Activated CD8-positive, alpha-beta T cell treated with anti-CD3 and anti-CD28 coated beads for 36 hours (primary cell): ENCODE data around the gene B4GALNT1. TPM values are rescaled to one million over a fixed set of nuclear protein-coding genes. Genes with fewer than 3 reads are reported as not detected.

Experiments
- ATAC-seq: fragments of 200-7000 bp; cut with Tn5 transposase; one replicate; pipeline ENCODE4 v1.10.0; 2021; ENCODE audit warnings: mild to moderate bottlenecking, moderate library complexity
- CTCF ChIA-PET: fragments of 350-600 bp; sonication (Branson Sonifier 250); formaldehyde crosslinking; loops from one replicate; lab custom pipeline; 2021; ENCODE audit warnings: antibody characterized with exemption; lab: Charles Lee
- POLR2A ChIA-PET: fragments of 350-600 bp; sonication (Branson Sonifier 250); formaldehyde crosslinking; loops from one replicate; lab custom pipeline; 2021; ENCODE audit warnings: antibody characterized with exemption; lab: Charles Lee
- DNase-seq: peaks from one replicate; pipeline ENCODE4 v3.0.0-alpha.2; 2020
- H3K27ac Mint-ChIP-seq: one replicate; pipeline ENCODE4 v1.8.0; 2021; ENCODE audit warnings: mild to moderate bottlenecking, mixed read lengths
- H3K27me3 Mint-ChIP-seq: one replicate; pipeline ENCODE4 v1.8.0; 2021; ENCODE audit warnings: mixed read lengths
- H3K36me3 Mint-ChIP-seq: one replicate; pipeline ENCODE4 v1.8.0; 2021; ENCODE audit warnings: low read depth, mixed read lengths
- H3K4me1 Mint-ChIP-seq: one replicate; pipeline ENCODE4 v1.8.0; 2021; ENCODE audit warnings: low read depth, mixed read lengths
- H3K4me3 Mint-ChIP-seq: one replicate; pipeline ENCODE4 v1.8.0; 2021; ENCODE audit warnings: mild to moderate bottlenecking, moderate library complexity, mixed read lengths
- H3K9me3 Mint-ChIP-seq: one replicate; pipeline ENCODE4 v1.8.0; 2021; ENCODE audit warnings: mixed read lengths
- CTCF ChIP-seq: fragments of 200-600 bp; IDR thresholded peaks from one replicate; pipeline ENCODE4 v1.8.0; 2022; ENCODE audit warnings: antibody characterized with exemption, mild to moderate bottlenecking
- intact Hi-C: fragments of 100-400 bp; cut with micrococcal nuclease; formaldehyde crosslinking; loops from one replicate; pipeline ENCODE4 v1.10.0; 2022
- total RNA-seq, 2 experiments: library from RNA; stranded (reverse); gene quantifications; one replicate each; pipeline ENCODE4 v1.2.3, GENCODE V29; 2021

The B4GALNT1 gene
- total RNA-seq, 2 experiments from 2014 or later, result 0.61 to 1.4 TPM

GRCh38 chr12:57624441-57625220 lies 8.4 kb downstream of the B4GALNT1 start:
- Mint-ChIP-seq H3K27me3 (peaks cover 90% of the 10 kb centered on the region), H3K9me3 (no peaks in the 10 kb centered on the region), H3K36me3 (no peaks in the 10 kb centered on the region), H3K27ac (no peak overlapping the region), H3K4me1 (peaks cover 27% of the 10 kb centered on the region), H3K4me3 (no peak overlapping the region)
- TF ChIP-seq CTCF, result no peak
- CTCF ChIA-PET, result interaction anchor here (7.3 kb wide), 1 partner anchor 42 kb away, joined by 124 read pairs; no protein-coding TSS in a partner anchor
- no peak for ATAC-seq
- intact Hi-C loops, result loop anchor here (5.0 kb wide), 1 partner anchor 68 kb away; the partner anchor contains the start of gene OS9
- POLR2A ChIA-PET, result interaction anchor here (1.0 kb wide), 2 partner anchors 9 to 41 kb away, joined by 3 to 4 read pairs; no protein-coding TSS in a partner anchor
- no peak for DNase-seq

GRCh38 chr12:57623811-57624390 lies 9.1 kb downstream of the B4GALNT1 start:
- no peaks in the 10 kb centered on the region for H3K9me3 Mint-ChIP-seq
- intact Hi-C loops, result loop anchor here (2.0 kb wide), 1 partner anchor 41 kb away; no protein-coding TSS in a partner anchor
- no peaks in the 10 kb centered on the region for H3K36me3 Mint-ChIP-seq
- no peak overlapping the region for H3K4me3 Mint-ChIP-seq
- ATAC-seq (no peak), DNase-seq (no peak)
- CTCF ChIA-PET, result interaction anchor here (7.3 kb wide), 1 partner anchor 41 kb away, joined by 124 read pairs; no protein-coding TSS in a partner anchor
- TF ChIP-seq CTCF, result no peak
- no peak overlapping the region for H3K27ac Mint-ChIP-seq
- H3K27me3 Mint-ChIP-seq, result peaks cover 89% of the 10 kb centered on the region
- peaks cover 27% of the 10 kb centered on the region for H3K4me1 Mint-ChIP-seq
- POLR2A ChIA-PET, result no interaction called here

- Mint-ChIP-seq H3K4me3 (no peak overlapping the region), H3K36me3 (no peaks in the 10 kb centered on the region), H3K27me3 (peaks cover 87% of the 10 kb centered on the region), H3K4me1 (peaks cover 27% of the 10 kb centered on the region), H3K9me3 (no peaks in the 10 kb centered on the region), H3K27ac (no peak overlapping the region)
- TF ChIP-seq CTCF, result no peak
- no peak for DNase-seq
- intact Hi-C loops, result loop anchor here (2.0 kb wide), 1 partner anchor 41 kb away; no protein-coding TSS in a partner anchor
- ATAC-seq, result no peak
- POLR2A ChIA-PET, result interaction anchor here (1.2 kb wide), 1 partner anchor 40 kb away, joined by 6 read pairs; no protein-coding TSS in a partner anchor
- CTCF ChIA-PET, result interaction anchor here (7.3 kb wide), 1 partner anchor 40 kb away, joined by 124 read pairs; no protein-coding TSS in a partner anchor
These were observed 9.6 kb downstream of the B4GALNT1 start for GRCh38 chr12:57623385-57623784.

- Mint-ChIP-seq H3K36me3 (no peaks in the 10 kb centered on the region), H3K27me3 (peaks cover 88% of the 10 kb centered on the region), H3K27ac (no peak overlapping the region), H3K4me3 (peak overlapping the region; percentile 64), H3K9me3 (no peaks in the 10 kb centered on the region), H3K4me1 (peaks cover 20% of the 10 kb centered on the region)
- no peak for DNase-seq
- intact Hi-C loops, result loop anchor here (2.0 kb wide), 1 partner anchor 40 kb away; no protein-coding TSS in a partner anchor
- ChIA-PET POLR2A (interaction anchor here (1.2 kb wide), 1 partner anchor 39 kb away, joined by 6 read pairs; no protein-coding TSS in a partner anchor), CTCF (interaction anchor here (0.6 to 7.3 kb wide), 15 partner anchors 8 to 70 kb away, joined by 3 to 124 read pairs (median 3); no protein-coding TSS in a partner anchor)
- no peak for ATAC-seq
- no peak for TF ChIP-seq CTCF
These were observed 10.4 kb downstream of the B4GALNT1 start for GRCh38 chr12:57622293-57623245.
